SK-N-SH treated with all-trans-retinoic acid at 6 μM for 48 hours (cell line): Measurements from ENCODE around the gene LAMB3.

Experiments used
- CREB5 ChIP-seq: fragments of 250-450 bp; sonication (Bioruptor Pico); IDR thresholded peaks from 2 replicates; pipeline ENCODE4 v1.5.1; 2020; ENCODE audit warnings: low read depth, mild to moderate bottlenecking, moderate library complexity
- CSRNP3 ChIP-seq: fragments of 250-450 bp; sonication (Bioruptor Pico); IDR thresholded peaks from 2 replicates; pipeline ENCODE4 v1.5.1; 2021; ENCODE audit warnings: mild to moderate bottlenecking, moderate library complexity
- ESRRG ChIP-seq: fragments of 250-450 bp; sonication (Bioruptor Pico); IDR thresholded peaks from 2 replicates; pipeline ENCODE4 v1.6.1; 2021; ENCODE audit warnings: mild to moderate bottlenecking
- GLIS3 ChIP-seq: fragments of 250-450 bp; sonication (Bioruptor Pico); IDR thresholded peaks from 2 replicates; pipeline ENCODE4 v1.5.0; 2020; ENCODE audit warnings: mild to moderate bottlenecking, moderate library complexity
- OSR1 ChIP-seq: fragments of 250-450 bp; sonication (Bioruptor Pico); IDR thresholded peaks from 2 replicates; pipeline ENCODE4 v1.8.0; 2022; ENCODE audit warnings: moderate library complexity, mild to moderate bottlenecking, inconsistent platforms
- PATZ1 ChIP-seq: fragments of 250-450 bp; sonication (Bioruptor Pico); IDR thresholded peaks from 2 replicates; pipeline ENCODE4 v1.8.0; 2020; ENCODE audit warnings: mild to moderate bottlenecking, moderate library complexity, borderline replicate concordance
- POU6F1 ChIP-seq: fragments of 250-450 bp; sonication (Bioruptor Pico); IDR thresholded peaks from 2 replicates; pipeline ENCODE4 v1.8.0; 2021; ENCODE audit warnings: low read depth, mild to moderate bottlenecking, moderate library complexity, borderline replicate concordance
- RARB ChIP-seq: fragments of 250-450 bp; sonication (Bioruptor Pico); IDR thresholded peaks from 2 replicates; pipeline ENCODE4 v1.8.0; 2021; ENCODE audit warnings: mild to moderate bottlenecking, moderate library complexity
- TOX ChIP-seq: fragments of 250-450 bp; sonication (Bioruptor Pico); IDR thresholded peaks from 2 replicates; pipeline ENCODE4 v1.8.0; 2021; ENCODE audit warnings: mild to moderate bottlenecking, moderate library complexity, borderline replicate concordance
- ZFP3 ChIP-seq: fragments of 250-450 bp; sonication (Bioruptor Pico); IDR thresholded peaks from 2 replicates; pipeline ENCODE4 v1.5.0; 2020; ENCODE audit warnings: mild to moderate bottlenecking, moderate library complexity

GRCh38 chr1:209584231-209584672 lies 68.0 kb downstream of the LAMB3 start:
- no peak for TF ChIP-seq POU6F1 (CRISPR knock-in tag)
- TF ChIP-seq ESRRG (CRISPR knock-in tag), result no peak
- no peak for TF ChIP-seq ZFP3 (CRISPR knock-in tag)
- TF ChIP-seq CREB5 (CRISPR knock-in tag), result no peak
- TF ChIP-seq GLIS3, result no peak
- TF ChIP-seq RARB (CRISPR knock-in tag), result no peak
- no peak for TF ChIP-seq PATZ1 (CRISPR knock-in tag)
- no peak for TF ChIP-seq CSRNP3 (CRISPR knock-in tag)
- TF ChIP-seq TOX (CRISPR knock-in tag), result no peak
- no peak for TF ChIP-seq OSR1 (CRISPR knock-in tag)
